ENCODE measurements around the gene PDIA3.

- no peak for TF ChIP-seq POLR2AphosphoS5 (IDR thresholded peaks at IDR 0.05; ENCODE audit: low read depth, low read length)
- TF ChIP-seq CTCF (IDR thresholded peaks at IDR 0.05): no peak
Observed at GRCh38 chr15:43808435-43808950, 62.3 kb downstream of the PDIA3 start.

All from Panc1 (cell line).